A673 (cell line): ENCODE data around the gene ADGB.

Experiments used
- EZH2 ChIP-seq: fragments of 200-600 bp; sonication (generic); IDR thresholded peaks from 2 replicates; pipeline ENCODE4 v1.6.1; 2017; ENCODE audit warnings: borderline replicate concordance, low read depth, mild to moderate bottlenecking, mixed read lengths, antibody characterized with exemption, low read length; ENCODE audit not compliant: poor library complexity, severe bottlenecking
- TF ChIP-seq, protein P1 (sequence below): fragments of 300-800, 200-600 bp; sonication (generic); conservative IDR thresholded peaks from 2 replicates; pipeline ENCODE4 v1.5.1; 2017; ENCODE audit warnings: low read depth, mild to moderate bottlenecking, antibody characterized with exemption, low read length, moderate library complexity, mixed read lengths

DNA sequence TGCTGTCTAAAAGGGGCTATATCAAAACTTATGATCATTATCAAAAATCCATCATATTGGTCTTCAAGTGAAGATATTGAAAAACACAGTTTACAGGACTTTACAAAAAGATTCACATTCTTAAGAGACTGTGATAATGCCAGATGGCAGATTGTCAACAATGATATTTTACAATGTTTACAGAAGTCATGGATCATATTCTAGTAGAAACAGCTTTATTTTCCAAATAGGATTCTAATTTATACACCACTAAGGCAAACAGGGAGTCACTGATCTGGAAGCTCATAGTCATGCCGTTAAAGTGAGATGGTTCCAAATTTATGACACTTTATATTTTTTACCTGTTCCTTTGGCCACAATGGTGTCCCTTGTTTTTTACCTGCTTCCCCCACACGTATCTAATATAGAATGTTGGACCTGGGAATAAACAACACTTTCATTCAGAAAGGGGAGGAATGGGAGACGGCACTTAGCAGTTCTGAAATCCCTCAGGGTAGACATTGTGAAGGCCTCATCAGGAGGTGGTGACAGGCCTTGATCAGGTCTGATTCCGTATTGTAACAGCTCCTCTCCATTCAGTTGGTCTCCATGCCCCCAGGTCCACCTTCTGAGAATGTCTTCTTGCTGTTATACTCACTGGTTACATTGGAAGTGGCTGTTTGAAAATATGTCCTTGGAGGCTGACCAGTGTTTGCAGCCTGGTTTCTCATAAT lies 228.6 kb downstream of the ADGB start:
- TF ChIP-seq, protein P1, sequence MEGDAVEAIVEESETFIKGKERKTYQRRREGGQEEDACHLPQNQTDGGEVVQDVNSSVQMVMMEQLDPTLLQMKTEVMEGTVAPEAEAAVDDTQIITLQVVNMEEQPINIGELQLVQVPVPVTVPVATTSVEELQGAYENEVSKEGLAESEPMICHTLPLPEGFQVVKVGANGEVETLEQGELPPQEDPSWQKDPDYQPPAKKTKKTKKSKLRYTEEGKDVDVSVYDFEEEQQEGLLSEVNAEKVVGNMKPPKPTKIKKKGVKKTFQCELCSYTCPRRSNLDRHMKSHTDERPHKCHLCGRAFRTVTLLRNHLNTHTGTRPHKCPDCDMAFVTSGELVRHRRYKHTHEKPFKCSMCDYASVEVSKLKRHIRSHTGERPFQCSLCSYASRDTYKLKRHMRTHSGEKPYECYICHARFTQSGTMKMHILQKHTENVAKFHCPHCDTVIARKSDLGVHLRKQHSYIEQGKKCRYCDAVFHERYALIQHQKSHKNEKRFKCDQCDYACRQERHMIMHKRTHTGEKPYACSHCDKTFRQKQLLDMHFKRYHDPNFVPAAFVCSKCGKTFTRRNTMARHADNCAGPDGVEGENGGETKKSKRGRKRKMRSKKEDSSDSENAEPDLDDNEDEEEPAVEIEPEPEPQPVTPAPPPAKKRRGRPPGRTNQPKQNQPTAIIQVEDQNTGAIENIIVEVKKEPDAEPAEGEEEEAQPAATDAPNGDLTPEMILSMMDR = no peak
- no peak for TF ChIP-seq EZH2
